Central memory CD4-positive, alpha-beta T cell (primary cell): ENCODE measurements around the gene ACTN2.

Experiments used
- DNase-seq: peaks from one replicate; pipeline ENCODE4 v3.0.0; 2022

The ACTN2 gene

DNA sequence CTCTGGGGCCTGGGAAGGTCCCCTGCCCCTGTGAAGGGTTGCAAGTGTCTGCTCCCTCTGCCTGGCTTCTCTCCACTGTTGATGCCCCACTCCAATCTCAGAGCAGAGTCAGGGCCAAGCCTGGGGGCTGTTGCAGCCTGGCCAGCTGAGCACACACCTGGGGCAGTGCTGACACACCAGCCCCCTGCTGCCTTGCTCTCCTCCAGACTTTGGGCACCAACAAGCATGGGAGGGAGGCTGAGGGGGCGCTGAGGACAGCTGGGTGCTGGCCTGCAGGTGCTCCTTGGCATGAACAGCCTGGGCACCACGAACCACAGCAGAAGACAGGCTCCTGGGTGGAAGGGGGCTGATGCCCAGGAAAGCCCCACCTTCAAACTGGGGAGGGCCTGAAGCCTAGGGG, 99.2 kb downstream of the ACTN2 start:
- no peak for DNase-seq

DNA sequence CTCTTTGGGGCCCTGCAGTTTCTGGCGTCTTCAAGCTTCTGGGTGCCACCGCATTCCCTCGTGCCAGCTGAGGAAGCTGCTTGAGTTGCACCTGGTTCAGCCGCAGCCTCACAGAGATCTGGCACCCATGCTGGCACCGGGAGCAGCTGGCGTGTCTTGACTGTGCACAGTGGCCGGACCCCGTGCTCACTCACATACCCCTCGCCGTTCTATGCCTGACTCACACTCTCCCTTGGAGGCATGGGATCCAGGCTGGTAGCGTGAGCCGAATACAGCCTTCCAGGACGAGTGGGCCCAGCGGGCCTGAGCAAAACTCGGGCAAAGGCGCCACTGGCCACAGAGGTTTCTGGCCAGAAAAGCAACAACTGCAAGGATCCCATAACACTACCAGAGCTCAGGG, 100.2 kb downstream of the ACTN2 start:
- DNase-seq: no peak

DNA sequence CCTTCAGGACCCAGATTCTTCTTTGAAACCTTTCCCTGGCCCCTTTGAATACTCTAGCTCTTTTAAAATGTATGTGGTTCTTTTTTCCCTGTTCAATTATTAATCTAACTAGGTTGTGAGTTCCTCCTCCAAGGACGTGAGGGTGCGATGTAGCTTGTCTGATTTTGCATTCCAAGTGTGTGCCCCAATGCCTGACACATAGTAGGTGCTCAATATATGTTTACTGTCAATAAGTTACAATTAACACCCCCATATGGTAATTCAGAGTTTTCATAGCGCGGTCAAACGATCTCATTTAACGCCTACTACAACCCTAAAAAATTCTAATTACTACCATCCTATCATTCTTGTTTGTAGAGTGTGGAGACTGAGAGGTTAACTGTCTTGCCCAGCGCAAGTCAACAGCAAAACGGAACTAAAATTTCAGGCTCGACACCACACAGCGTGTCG, 108.3 kb downstream of the ACTN2 start:
- no peak for DNase-seq

DNA sequence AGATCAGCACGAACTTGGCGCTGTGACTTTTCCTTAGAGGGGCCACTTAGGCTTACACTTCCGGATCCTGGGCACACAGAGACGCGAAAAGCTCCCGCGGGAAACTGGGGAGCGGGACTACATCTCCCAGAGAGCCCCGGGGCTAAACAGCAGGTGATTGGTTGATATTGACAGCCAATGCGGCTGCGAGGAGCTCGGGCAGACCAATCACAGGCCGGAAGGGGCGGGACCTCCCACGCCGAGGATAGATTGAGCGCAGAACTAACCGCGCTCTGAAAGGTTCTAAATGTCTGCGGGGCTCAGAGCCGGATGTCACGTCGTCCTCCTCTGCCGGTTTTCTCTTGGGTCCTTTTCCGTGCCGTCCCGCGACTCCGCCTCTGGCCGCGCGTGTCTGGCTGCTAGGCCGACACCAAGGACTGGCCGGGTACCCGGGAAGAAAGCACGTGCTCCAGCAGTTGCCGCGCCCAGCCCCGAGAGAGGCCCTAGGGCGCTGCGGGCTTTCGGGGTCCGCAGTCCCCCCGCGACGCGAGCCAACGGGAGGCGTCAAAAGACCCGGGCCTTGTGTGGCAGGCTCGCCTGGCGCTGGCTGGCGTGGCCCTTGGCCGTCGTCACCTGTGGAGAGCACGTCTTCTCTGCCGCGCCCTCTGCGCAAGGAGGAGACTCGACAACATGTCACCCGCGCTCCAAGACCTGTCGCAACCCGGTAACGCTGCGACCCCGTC, 108.9 kb downstream of the ACTN2 start, which contains the start of gene MTR:
Gene MTR (plus strand): TSS at position 258 of the 722 bp plus-strand sequence. CDS start 412 bp downstream, at position 670.
- peak; percentile 95 for DNase-seq

DNA sequence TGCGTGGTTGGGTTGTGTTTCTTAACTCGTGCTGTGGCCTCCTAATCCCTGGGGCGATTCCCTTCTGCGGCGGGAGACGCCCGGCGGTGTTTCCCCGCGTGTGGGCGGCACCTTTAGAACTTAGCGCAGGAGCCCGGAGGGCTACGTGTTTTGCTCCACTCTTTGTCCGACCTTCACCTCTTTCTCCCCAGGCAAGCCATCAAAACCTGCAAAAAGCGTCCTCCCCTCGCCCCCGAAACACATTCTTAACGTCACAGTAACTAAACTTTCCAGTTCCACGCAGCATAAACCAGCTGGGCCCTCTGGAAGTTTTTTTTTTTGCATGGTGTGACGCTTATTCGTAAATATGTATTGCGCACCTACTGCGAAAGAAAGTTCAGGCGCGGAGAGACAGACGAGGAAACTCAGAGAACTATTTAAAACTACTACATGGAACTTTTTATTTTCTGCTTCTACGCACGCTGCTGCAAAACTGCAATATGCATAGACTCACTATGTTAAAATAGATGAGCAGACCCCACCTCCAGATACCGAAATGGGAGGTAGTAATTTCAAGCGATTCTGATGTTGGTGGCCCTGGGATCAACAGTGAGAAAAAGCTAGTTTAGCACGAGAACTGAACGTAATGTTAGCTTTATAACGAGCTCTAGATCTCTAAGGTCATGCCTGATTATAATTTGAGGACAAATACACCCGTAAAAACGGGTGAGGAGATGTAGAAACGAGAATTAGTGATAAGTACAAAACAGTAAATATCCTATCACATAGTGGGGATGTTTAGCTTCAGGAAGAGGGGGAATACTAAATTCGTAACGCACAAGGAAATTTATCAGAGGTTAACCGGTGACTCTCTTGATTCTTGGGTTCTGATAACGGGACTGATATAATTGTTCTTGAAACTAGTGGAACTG, 109.7 kb downstream of the ACTN2 start:
- DNase-seq: no peak

DNA sequence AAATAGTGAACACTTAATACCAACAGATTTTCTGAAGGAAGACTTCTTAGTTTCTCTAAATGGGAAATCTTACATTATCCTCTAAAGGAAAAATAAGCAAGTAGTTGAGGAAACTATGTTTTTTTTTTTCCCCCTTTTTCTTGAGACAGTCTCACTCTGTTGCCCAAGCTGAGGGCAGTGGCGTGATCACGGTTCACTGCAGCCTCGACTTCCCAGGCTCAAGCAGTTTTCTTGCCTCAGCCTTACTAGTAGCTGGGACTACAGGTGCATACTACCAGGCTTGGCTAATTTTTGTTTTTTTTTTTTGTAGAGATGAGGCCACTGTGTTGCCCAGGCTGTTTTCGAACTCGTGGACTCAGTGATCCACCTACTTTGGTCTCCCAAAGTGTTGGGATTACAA, 112.7 kb downstream of the ACTN2 start:
- DNase-seq: no peak

DNA sequence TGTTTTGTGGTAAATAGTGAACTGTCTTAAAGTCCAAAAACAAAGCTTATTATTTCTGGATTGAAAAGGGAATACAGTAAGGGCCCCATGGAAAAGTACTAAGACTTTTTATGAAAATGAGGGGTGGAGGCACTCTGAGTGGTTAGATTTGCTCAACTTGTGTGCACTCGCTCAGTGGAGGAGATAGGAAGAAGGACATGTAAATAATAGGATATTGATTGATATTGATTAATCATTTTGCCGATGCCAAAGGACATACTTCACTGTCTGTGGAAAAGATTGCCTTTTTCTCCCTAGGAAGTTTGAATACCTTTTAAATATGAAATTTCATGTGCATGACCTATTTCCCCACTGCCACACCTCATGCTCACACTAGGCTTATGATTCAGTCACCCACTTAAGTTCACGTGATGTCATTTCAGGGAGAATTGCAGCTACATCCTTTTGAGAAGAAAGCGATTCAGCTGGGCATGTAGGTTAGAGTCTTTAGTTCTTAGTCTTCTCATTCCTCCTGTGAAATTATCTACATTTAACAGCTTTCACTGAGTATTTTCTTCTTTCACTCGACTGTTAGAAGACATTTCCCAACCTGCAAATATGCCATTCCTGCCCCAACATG, 113.8 kb downstream of the ACTN2 start:
- DNase-seq: no peak

DNA sequence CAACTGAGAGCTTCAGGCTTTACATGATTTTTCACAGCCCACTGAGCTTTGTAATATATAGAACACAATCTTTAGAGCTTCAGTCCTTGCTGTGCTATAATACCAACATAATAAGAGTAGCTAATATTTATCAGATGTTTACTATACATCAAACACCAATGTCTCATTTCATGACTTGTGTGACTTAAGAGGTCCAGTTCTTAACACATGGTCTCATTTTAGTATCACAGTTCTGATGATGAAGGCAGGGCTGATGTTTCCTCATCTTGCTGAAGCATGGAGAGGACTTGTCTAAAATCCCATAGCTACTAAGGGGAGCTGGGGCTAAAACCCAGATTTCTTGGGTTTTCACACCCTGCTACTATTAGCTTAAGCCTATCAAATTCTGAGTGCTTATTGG, 114.3 kb downstream of the ACTN2 start:
- no peak for DNase-seq

DNA sequence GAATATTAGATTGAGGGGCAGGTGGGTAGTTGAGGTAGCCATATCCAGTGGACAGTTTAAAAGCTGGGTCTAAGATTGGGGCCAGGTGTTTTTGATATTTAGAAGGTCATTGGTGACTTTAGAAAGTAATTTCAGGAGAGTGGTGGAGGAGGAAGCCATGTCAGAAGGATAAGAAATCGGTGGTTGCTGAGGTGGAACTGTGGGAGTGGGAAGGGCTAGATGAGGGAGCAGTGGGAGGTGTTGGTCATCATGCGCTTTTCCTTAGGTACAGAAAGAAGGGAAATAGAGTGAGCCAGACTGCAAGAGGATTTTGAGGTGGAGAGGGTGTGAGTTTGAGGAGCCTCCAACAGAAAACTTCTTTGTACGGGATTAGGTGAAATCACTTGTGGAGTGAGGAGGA, 116.0 kb downstream of the ACTN2 start:
- no peak for DNase-seq

DNA sequence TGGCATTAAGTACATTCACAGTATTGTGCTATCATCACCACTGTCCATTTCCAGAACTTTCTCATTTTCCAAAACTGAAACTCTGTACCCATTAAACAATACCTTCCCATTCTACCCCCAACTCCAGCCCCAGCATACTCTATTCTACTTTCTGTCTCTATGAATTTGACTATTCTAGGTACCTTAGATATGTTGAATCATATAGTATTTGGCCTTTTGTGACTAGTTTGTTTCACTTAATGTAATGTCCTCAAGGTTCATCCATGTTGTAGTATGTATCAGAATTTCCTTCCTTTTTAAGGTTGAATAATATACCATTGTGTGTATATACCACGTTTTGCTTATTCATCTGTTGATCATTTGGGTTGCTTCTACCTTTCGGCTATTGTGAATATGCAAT, 120.3 kb downstream of the ACTN2 start:
- no peak for DNase-seq

DNA sequence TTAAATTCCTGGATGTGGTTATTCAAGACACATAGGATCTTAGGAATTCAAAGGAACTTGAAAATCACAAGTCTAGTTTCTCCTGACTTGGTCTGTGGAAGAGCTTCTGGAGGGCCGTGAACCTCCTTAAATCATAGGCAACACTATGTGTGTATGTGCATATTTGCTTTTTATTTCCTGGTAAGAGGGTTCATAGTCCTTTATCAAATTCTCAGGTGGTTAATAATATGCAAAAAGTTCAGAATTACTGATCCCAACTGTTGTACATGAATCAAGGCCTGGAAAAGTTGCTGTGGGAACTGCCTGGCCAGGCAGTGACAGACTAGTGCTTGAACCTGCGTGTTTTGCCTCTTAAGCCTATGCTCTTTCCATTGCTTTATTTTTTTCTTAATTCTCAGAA, 121.7 kb downstream of the ACTN2 start:
- DNase-seq: no peak

DNA sequence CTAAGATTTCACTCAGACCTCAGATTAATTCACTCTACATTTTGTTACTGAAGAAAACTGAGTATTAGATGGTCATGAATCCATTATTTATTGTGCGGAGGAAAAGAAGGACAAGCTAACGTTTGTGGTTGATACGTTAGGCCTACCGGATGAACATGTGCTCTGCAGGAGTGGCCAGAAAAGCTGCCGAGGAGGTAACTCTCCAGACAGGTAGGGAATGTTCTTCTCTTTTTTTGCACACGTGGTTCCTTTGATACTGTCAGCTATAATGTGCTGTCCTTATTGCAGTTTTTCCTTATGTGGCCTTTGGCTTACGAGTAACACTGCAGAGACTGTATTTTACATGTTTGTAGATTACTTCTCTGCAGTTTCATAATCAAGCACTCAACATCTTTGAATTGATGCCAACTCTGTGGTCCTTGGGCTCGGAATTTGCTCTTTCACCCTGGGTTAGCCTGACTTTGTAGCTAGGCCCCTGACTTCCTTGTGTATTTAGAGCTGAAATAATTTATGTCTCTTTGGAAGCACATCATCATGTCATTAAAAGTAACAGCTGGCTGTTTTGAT, 122.3 kb downstream of the ACTN2 start:
- no peak for DNase-seq

DNA sequence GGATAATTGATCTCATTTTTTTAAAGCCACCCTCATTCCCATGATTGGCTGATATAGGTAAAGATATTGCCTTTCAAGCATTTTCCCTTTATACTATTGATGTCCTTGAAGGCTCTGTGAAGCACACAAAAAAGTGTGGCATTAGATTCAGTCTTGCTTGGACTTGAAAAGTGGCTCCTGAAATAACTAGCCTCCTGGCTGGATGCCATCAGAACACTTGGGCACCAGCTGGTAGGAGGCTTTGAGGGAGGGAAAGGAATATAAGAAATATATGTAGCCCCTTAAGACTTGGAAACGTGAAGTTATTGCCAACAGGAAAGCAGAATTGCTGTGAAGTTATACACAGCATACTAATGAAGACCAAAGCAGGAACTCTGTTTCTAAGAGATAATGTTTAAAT, 122.8 kb downstream of the ACTN2 start:
- no peak for DNase-seq

DNA sequence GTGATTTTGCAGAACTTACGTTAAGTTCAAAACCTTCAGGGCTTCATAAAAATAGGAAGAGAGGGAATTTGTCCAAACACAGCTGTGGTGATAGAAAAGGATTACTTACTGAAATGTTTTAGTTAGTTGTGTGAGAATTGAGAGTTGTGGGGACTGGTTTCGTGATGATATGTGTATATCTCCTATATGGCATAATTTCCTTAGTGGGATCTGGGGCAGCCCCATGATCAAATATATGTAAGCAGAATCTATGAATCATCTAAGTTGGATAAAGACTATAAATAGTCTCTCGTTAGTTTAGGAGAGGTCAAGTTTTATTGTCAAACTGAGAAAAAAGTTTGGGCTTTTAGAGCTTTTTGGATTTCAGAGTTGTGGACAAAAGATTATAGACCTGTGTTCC, 123.7 kb downstream of the ACTN2 start:
- DNase-seq: no peak

DNA sequence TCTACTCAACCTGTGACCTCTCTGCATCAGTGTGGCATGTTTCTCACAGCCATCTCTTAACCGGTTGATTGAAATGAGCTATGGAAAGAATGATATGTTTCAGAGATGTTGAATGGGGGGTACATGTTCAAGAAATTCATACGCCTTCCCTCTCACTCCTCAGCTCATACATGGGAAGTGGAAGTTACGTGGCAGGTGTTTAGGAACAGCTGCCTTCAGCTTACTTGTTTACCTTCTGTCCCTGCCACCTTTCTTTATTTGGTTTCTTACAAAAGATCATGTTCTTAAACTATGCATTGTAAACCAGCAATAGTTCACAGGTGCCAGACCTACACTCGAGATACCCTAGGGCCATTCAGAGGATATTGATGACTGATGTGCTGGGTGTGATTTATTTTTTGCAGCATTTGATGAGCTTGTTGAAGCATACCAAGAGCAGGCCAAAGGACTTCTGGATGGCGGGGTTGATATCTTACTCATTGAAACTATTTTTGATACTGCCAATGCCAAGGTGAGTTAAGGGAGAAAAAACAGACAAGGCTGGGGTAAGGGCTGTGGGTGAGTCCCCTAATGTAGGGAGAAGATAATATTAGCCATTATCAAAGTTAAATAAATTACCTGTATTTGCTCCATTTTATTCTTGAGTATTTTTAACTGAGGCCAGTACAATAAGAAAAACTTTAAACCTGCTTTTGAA, 126.2 kb downstream of the ACTN2 start:
- DNase-seq: no peak
